ENCODE results near the gene CDH4.

Gene CDH4

GRCh38 chr20:61861858-61862257 is 609.8 kb downstream of the CDH4 start:
- DNase-seq (ENCODE audit: low spot score) = no peak

GRCh38 chr20:61862881-61863280 is 610.8 kb downstream of the CDH4 start:
- no peak for DNase-seq (ENCODE audit: low spot score)

- DNase-seq (ENCODE audit: low spot score) = no peak
Measured at GRCh38 chr20:61864481-61864880, 612.4 kb downstream of the CDH4 start.

- DNase-seq (ENCODE audit: low spot score) = no peak
Measured at GRCh38 chr20:61865353-61865752, 613.3 kb downstream of the CDH4 start.

- DNase-seq (ENCODE audit: low spot score) = no peak
Measured at GRCh38 chr20:61866165-61866564, 614.1 kb downstream of the CDH4 start.

- no peak for DNase-seq (ENCODE audit: low spot score)
Measured at GRCh38 chr20:61868006-61868405, 615.9 kb downstream of the CDH4 start.

GRCh38 chr20:61868466-61869090 is 616.5 kb downstream of the CDH4 start:
- no peak for DNase-seq (ENCODE audit: low spot score)

- DNase-seq (ENCODE audit: low spot score) = no peak
Measured at GRCh38 chr20:61869750-61870507, 617.9 kb downstream of the CDH4 start.

- no peak for DNase-seq (ENCODE audit: low spot score)
Measured at GRCh38 chr20:61871160-61871559, 619.1 kb downstream of the CDH4 start.

GRCh38 chr20:61871913-61872312 is 619.9 kb downstream of the CDH4 start:
- no peak for DNase-seq (ENCODE audit: low spot score)

- no peak for DNase-seq (ENCODE audit: low spot score)
Measured at GRCh38 chr20:61872371-61872900, 620.4 kb downstream of the CDH4 start.

- DNase-seq (ENCODE audit: low spot score) = no peak
Measured at GRCh38 chr20:61873651-61874420, 621.8 kb downstream of the CDH4 start.

- no peak for DNase-seq (ENCODE audit: low spot score)
Measured at GRCh38 chr20:61874421-61875068, 622.5 kb downstream of the CDH4 start.

GRCh38 chr20:61875221-61875885 is 623.3 kb downstream of the CDH4 start:
- DNase-seq (ENCODE audit: low spot score) = no peak

- DNase-seq (ENCODE audit: low spot score) = no peak
Measured at GRCh38 chr20:61875996-61876395, 623.9 kb downstream of the CDH4 start.

- DNase-seq (ENCODE audit: low spot score) = no peak
Measured at GRCh38 chr20:61876952-61877728, 625.1 kb downstream of the CDH4 start.

- DNase-seq (ENCODE audit: low spot score) = no peak
Measured at GRCh38 chr20:61877776-61878477, 625.9 kb downstream of the CDH4 start.

- no peak for DNase-seq (ENCODE audit: low spot score)
Measured at GRCh38 chr20:61878478-61879302, 626.6 kb downstream of the CDH4 start.

GRCh38 chr20:61879303-61879620 is 627.2 kb downstream of the CDH4 start:
- DNase-seq (ENCODE audit: low spot score) = no peak

GRCh38 chr20:61879694-61880093 is 627.6 kb downstream of the CDH4 start:
- DNase-seq (ENCODE audit: low spot score) = no peak
